ENCODE results near the gene PIGO.

- no peak for TF ChIP-seq POLR2AphosphoS5 (IDR thresholded peaks at IDR 0.05)
- TF ChIP-seq EP300 (IDR thresholded peaks at IDR 0.05) = no peak
- no peak for TF ChIP-seq CTCF (IDR thresholded peaks at IDR 0.05)
- no peak for TF ChIP-seq POLR2A (IDR thresholded peaks at IDR 0.05)
Measured at GRCh38 chr9:35074141-35074540, 22.2 kb downstream of the PIGO start.
